Activated T-cell treated with anti-CD3 and anti-CD28 coated beads, Interleukin-2, amount 50 U/mL, for 4 hours (primary cell): ENCODE data around the gene LAMB3. TPM values are rescaled to one million over a fixed set of nuclear protein-coding genes. Genes with fewer than 3 reads are reported as not detected.
A peak's percentile ranks its signal among the peaks of the same experiment; 100 is the strongest.

Experiments used
- ATAC-seq, 2 donors: fragments of 200-7000 bp; cut with Tn5 transposase; one replicate each; pipeline ENCODE4 v1.10.0; 2021
- DNase-seq: peaks from one replicate; pipeline ENCODE4 v3.0.0-alpha.2; 2020
- H3K27me3 Mint-ChIP-seq: one replicate; pipeline ENCODE4 v1.8.0; 2021; ENCODE audit warnings: low read depth, mixed read lengths
- H3K36me3 Mint-ChIP-seq: one replicate; pipeline ENCODE4 v1.8.0; 2022; ENCODE audit warnings: mixed read lengths; ENCODE audit not compliant: insufficient read depth
- H3K4me1 Mint-ChIP-seq: one replicate; pipeline ENCODE4 v1.8.0; 2021; ENCODE audit warnings: low read depth, mixed read lengths
- H3K4me3 Mint-ChIP-seq: one replicate; pipeline ENCODE4 v1.8.0; 2021; ENCODE audit warnings: mild to moderate bottlenecking, moderate library complexity, mixed read lengths
- H3K9me3 Mint-ChIP-seq: one replicate; pipeline ENCODE4 v1.8.0; 2021; ENCODE audit warnings: mixed read lengths
- total RNA-seq, 3 donors: library from RNA; stranded (reverse); gene quantifications; one replicate each; pipeline ENCODE4 v1.2.1, GENCODE V29; 2021

Gene LAMB3
- total RNA-seq, 3 donors from 2014 or later: 0.38 to 1.5 (median 0.55) TPM

DNA sequence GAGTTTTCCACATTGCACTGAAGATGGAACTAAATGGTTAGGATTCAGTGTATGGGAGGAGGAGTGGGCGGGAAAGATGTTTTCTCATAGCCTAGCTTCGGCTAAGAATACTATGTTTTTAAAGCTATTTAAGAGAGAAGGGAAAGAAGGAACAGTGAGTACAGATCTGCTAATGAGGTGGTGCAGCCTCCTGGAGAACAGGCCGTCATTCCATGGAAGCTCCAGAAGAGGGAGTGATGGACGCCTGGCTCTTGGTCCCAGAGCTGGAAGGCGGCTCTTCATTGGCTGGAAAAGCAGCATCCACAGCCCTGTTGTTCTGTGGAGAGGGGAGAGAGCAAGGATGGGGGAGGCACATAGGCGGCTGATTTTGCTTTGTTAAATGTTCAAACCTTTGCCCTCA is 61.8 kb downstream of the LAMB3 start:
- Mint-ChIP-seq H3K27me3 (peaks cover 27% of the 10 kb centered on the region), H3K4me1 (peaks cover 3% of the 10 kb centered on the region), H3K9me3 (no peaks in the 10 kb centered on the region), H3K4me3 (no peak overlapping the region), H3K36me3 (no peaks in the 10 kb centered on the region)
- ATAC-seq (no peak), DNase-seq (no peak)

GRCh38 chr1:209589863-209590262 is 62.4 kb downstream of the LAMB3 start:
- ATAC-seq (no peak), DNase-seq (no peak)
- H3K4me1 Mint-ChIP-seq: peaks cover 3% of the 10 kb centered on the region
- H3K9me3 Mint-ChIP-seq: no peaks in the 10 kb centered on the region
- H3K36me3 Mint-ChIP-seq: no peaks in the 10 kb centered on the region
- H3K4me3 Mint-ChIP-seq: no peak overlapping the region
- H3K27me3 Mint-ChIP-seq: peaks cover 27% of the 10 kb centered on the region

DNA sequence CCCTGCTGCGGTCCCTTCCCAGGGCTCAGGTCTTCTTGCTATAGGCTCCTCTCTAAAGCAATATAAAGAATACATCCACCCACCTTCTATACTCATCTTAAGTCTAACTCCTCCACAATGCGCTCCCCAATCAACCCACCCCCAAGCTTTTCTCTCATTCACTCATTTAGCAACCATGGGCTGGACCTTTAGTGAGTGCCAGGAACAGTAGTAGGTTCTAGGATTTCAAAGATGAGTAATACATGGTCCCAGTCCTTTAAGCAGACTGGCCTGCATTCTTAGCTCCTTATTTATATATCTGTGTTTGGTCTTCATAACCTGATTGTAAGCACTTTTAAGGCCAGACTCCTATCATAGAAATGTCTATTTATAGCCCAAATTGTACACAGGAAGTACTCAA is 62.8 kb downstream of the LAMB3 start:
- Mint-ChIP-seq H3K4me1 (peaks cover 3% of the 10 kb centered on the region), H3K36me3 (no peaks in the 10 kb centered on the region), H3K4me3 (no peak overlapping the region), H3K9me3 (no peaks in the 10 kb centered on the region), H3K27me3 (peaks cover 27% of the 10 kb centered on the region)
- DNase-seq (no peak), ATAC-seq (no peak)

- Mint-ChIP-seq H3K27me3 (peaks cover 19% of the 10 kb centered on the region), H3K36me3 (no peaks in the 10 kb centered on the region), H3K9me3 (no peaks in the 10 kb centered on the region), H3K4me3 (no peak overlapping the region), H3K4me1 (peaks cover 3% of the 10 kb centered on the region)
- DNase-seq (no peak), ATAC-seq (no peak)
Observed at GRCh38 chr1:209587789-209588188, 64.4 kb downstream of the LAMB3 start.

DNA sequence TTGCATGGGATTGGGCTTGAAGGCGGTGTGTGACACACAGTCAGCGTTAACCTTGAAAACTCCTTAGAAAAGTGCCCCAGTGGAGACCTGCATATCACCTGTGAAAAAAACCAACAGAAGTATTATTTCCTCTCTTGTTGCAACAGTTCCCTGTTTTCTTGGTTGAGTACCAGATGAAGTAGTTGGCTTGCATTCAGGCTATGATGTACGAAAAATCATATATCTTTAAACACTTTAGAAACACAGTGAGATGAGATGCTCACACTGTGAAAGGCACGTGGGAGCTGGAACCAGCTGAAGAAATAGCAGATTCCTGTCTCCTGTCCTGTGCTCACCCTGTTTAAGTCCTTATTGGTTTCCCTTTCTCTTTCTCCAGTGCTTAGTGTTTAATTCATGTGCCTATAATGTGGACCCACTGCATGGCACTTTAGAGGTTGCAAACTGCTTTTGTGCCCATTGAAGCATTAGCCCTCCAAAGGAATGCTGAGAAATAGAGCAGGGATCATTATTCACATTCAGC is 65.9 kb downstream of the LAMB3 start:
- Mint-ChIP-seq H3K36me3 (no peaks in the 10 kb centered on the region), H3K9me3 (no peaks in the 10 kb centered on the region), H3K27me3 (peaks cover 15% of the 10 kb centered on the region), H3K4me1 (peaks cover 3% of the 10 kb centered on the region), H3K4me3 (no peak overlapping the region)
- DNase-seq (no peak), ATAC-seq (no peak)

DNA sequence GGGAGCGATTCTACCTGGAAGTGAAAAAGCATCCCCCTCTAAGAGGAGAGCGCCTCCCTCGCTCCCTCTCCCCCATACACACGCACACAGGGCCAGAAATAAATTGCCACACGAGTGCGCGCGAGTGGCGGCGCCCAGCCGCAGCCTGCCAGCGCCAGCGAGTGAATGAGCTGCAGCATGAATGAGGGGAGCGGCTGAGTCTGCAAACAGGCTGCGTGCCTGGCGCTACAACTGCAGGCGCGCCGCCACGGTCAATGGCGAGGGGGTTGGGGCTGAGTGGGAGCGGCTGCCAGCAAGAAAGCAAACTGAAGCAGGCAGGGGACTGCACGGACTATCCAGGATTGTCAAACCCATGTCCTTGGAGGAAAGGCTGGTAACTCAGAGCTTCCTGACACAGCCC is 66.6 kb downstream of the LAMB3 start:
- no peak for DNase-seq
- Mint-ChIP-seq H3K9me3 (no peaks in the 10 kb centered on the region), H3K4me1 (peaks cover 3% of the 10 kb centered on the region), H3K27me3 (peaks cover 15% of the 10 kb centered on the region), H3K4me3 (no peak overlapping the region), H3K36me3 (no peaks in the 10 kb centered on the region)
- peak in 1 of 2 donors; percentile 52 for ATAC-seq

GRCh38 chr1:209585197-209585596 is 67.0 kb downstream of the LAMB3 start:
- H3K36me3 Mint-ChIP-seq: no peaks in the 10 kb centered on the region
- no peak for DNase-seq
- H3K4me3 Mint-ChIP-seq: no peak overlapping the region
- H3K27me3 Mint-ChIP-seq: peaks cover 15% of the 10 kb centered on the region
- H3K4me1 Mint-ChIP-seq: peaks cover 3% of the 10 kb centered on the region
- H3K9me3 Mint-ChIP-seq: no peaks in the 10 kb centered on the region
- ATAC-seq: no peak

- no peak for DNase-seq
- Mint-ChIP-seq H3K27me3 (peaks cover 15% of the 10 kb centered on the region), H3K4me3 (no peak overlapping the region), H3K4me1 (peaks cover 3% of the 10 kb centered on the region), H3K36me3 (no peaks in the 10 kb centered on the region), H3K9me3 (no peaks in the 10 kb centered on the region)
- no peak for ATAC-seq
Observed at GRCh38 chr1:209584231-209584672, 68.0 kb downstream of the LAMB3 start.

GRCh38 chr1:209583408-209583807 is 68.8 kb downstream of the LAMB3 start, which contains the start of gene CAMK1G:
CAMK1G (plus strand) TSS chr1:209583714; CDS start chr1:209594984, 11,270 bp downstream.
- no peaks in the 10 kb centered on the region for H3K9me3 Mint-ChIP-seq
- H3K4me3 Mint-ChIP-seq: no peak within 1 kb of the TSS
- ATAC-seq (no peak), DNase-seq (no peak)
- H3K27me3 Mint-ChIP-seq: peaks cover 15% of the 10 kb centered on the region
- peaks cover 3% of the 10 kb centered on the region for H3K4me1 Mint-ChIP-seq
- H3K36me3 Mint-ChIP-seq: no peaks in the 10 kb centered on the region

- peaks cover 5% of the 10 kb centered on the region for H3K27me3 Mint-ChIP-seq
- H3K9me3 Mint-ChIP-seq: no peaks in the 10 kb centered on the region
- no peak for ATAC-seq
- H3K36me3 Mint-ChIP-seq: no peaks in the 10 kb centered on the region
- DNase-seq: no peak
- H3K4me3 Mint-ChIP-seq: no peak overlapping the region
- H3K4me1 Mint-ChIP-seq: peaks cover 2% of the 10 kb centered on the region
Observed at GRCh38 chr1:209580577-209580976, 71.6 kb downstream of the LAMB3 start.

- ATAC-seq: no peak
- H3K36me3 Mint-ChIP-seq: no peaks in the 10 kb centered on the region
- H3K4me3 Mint-ChIP-seq: no peak overlapping the region
- no peaks in the 10 kb centered on the region for H3K9me3 Mint-ChIP-seq
- no peak for DNase-seq
- no peaks in the 10 kb centered on the region for H3K4me1 Mint-ChIP-seq
- H3K27me3 Mint-ChIP-seq: peaks cover 8% of the 10 kb centered on the region
Observed at GRCh38 chr1:209577346-209577745, 74.9 kb downstream of the LAMB3 start.

- Mint-ChIP-seq H3K36me3 (no peaks in the 10 kb centered on the region), H3K4me3 (no peak overlapping the region), H3K27me3 (peaks cover 10% of the 10 kb centered on the region), H3K4me1 (no peaks in the 10 kb centered on the region), H3K9me3 (no peaks in the 10 kb centered on the region)
- peak; percentile 84 to 87 for ATAC-seq
- peak; percentile 56 for DNase-seq
Observed at GRCh38 chr1:209576392-209577197, 75.6 kb downstream of the LAMB3 start.

- Mint-ChIP-seq H3K36me3 (no peaks in the 10 kb centered on the region), H3K9me3 (no peaks in the 10 kb centered on the region), H3K4me1 (peaks cover 18% of the 10 kb centered on the region), H3K4me3 (no peak overlapping the region), H3K27me3 (peaks cover 27% of the 10 kb centered on the region)
- ATAC-seq (no peak), DNase-seq (no peak)
Observed at GRCh38 chr1:209570743-209571142, 81.5 kb downstream of the LAMB3 start.

DNA sequence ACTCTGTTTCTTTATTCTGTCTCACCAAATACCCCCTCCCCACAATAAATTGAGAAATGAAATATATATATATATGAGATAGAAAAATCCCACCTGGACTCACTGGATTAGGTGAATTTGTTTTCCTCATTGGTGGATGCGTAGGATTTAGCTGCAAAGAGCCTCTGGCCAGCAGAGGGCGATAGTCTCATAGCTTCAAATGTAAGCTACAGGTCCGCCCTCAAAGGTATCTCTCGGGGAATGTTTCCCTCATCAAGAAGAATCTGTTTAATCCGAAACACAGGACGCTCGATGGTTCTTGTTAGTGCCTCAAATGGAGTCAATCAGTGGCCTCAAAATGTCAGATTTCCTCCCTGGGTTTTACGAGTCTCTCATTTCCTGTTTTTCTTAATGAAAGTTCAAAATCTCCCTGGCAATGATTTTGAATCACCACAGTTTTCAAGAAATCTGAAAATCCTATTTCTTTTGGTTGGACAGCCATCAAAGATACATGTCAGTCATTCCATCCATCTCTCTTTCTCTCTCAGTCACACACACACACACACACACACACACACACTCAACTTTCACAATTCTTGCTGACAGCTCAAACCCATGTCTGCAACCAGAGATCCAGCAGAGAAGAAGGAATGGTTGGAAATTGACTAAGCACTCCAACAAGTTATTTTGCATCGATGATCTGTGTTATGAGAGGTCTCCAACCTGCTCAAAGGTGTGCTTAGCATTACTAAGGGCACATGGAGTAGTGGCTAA is 82.6 kb downstream of the LAMB3 start:
- Mint-ChIP-seq H3K36me3 (no peaks in the 10 kb centered on the region), H3K4me3 (no peak overlapping the region), H3K4me1 (peaks cover 18% of the 10 kb centered on the region), H3K9me3 (no peaks in the 10 kb centered on the region), H3K27me3 (peaks cover 35% of the 10 kb centered on the region)
- DNase-seq: peak; percentile 72
- peak; percentile 48 to 63 for ATAC-seq
